Colon (tissue), 2 donors: ENCODE results near the gene PSD4.

ENCODE experiments used
- FAIRE-seq: peaks from 2 replicates; lab custom pipeline; 2012; peaks lifted over from hg19 to GRCh38; lab: Jason Lieb, UNC
- donor health status: control.
- donor health status: control.

Gene PSD4

DNA sequence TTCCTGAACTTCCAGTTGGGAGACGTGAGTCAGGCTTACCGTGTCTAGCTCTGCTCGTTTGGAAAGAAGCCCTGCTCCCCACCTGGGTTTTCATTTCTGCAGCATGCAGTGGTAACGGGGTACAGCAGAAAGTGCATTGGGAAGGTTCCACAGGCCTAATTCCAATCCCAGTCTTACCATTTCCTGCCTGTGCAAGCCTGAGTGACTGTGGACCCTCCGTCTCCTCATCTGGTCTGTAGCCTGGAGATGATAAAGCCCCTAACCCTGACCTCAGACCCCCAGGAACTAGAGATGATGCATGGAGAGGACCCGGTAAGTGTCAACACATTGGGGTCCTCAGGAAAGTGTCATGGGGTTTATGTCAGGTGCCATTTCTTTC, 5.8 kb upstream of the PSD4 start:
- no peak for FAIRE-seq

DNA sequence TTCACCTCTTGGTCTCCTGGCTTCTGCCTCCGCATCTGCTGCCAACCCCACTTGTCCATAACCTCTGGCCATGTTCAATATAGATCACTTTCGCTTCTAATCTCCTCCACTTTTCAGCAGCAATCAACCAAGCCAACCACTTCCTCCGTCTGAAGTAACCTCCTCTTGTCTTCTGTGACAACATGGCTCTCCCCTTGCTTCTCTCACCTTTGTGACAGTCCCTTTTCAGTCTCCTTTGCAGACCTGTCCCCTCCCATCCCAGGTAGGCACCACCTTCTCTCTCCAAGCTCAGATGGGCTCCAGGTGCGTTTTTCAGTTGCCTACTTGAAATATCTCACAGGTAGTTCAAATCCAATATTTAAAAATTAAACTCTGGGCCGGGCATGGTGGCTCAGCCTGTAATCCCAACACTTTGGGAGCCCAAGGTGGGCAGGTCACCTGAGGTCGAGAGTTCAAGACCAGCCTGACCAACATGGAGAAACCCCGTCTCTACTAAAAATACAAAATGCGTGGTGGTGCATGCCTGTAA, 4.7 kb upstream of the PSD4 start:
- FAIRE-seq = no peak

GRCh38 chr2:113169586-113169985, 4.2 kb upstream of the PSD4 start:
- FAIRE-seq = no peak

DNA sequence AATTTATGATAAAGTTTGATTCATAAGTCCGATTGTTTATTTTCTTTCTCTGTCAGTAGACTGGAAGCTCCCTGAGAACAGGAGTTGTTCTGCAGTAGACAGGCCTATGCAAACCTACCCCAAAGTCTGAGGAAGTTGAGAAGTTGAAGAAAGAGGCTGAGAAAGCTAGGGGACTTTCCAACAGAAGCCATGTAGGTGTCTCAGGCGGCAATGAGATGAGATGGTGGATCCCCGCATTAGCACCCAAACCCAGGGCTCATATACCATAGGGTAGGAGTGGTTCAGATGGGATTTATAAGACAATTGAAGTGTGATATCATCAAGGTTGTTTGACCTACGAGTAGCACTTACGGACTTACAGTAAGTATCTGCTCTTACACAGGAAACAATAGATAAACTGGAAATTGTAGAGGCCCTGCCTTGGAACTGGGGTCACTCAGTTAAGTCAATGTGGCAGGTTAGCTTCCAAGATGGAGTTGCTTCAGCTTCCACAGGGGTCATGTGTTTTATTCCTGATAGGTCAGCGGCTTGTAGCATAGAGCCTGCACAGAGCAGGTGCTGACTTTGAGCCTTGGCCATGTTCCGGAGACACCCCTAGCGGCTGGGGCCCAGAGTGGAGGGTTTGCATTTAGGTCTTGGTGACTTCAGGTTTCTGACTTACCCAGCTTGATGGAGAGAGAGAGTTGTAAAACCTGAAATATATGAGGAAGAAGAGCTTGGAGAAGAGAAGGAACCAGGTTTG, 2.3 kb upstream of the PSD4 start:
- FAIRE-seq = no peak

- no peak for FAIRE-seq
Measured at GRCh38 chr2:113172721-113173541, 840 bp upstream of the PSD4 start.

GRCh38 chr2:113174376-113174750, 592 bp downstream of the PSD4 start:
- FAIRE-seq = no peak

DNA sequence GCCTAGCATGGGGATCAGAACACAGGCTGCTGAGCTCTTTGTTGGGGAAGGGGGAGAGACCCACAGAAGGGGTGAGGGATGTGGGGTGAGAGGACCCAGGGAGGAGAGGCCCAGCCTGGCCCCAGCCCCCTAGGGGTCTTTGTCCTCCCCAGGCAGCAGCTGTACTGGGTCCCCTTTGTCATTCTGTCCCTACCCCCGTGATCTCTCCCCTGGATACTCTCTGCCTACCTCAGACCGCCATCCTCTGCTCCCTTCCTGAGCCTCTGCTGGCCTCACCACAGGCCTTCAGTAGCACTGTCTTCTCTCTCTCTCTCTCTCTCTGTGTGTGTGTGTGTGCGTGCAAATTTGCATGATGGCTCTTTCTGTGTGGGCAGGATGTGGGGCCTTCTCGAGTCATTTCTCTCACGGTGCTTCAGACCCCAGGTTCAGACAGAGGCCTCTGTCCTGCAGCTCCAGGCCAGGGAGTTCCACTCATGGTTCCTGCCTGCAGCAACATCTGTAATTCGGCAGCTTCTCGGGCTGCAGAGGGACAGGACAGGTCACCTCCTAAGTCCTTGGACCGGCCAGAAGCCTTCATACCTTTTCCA, 1.4 kb downstream of the PSD4 start:
- FAIRE-seq = no peak

DNA sequence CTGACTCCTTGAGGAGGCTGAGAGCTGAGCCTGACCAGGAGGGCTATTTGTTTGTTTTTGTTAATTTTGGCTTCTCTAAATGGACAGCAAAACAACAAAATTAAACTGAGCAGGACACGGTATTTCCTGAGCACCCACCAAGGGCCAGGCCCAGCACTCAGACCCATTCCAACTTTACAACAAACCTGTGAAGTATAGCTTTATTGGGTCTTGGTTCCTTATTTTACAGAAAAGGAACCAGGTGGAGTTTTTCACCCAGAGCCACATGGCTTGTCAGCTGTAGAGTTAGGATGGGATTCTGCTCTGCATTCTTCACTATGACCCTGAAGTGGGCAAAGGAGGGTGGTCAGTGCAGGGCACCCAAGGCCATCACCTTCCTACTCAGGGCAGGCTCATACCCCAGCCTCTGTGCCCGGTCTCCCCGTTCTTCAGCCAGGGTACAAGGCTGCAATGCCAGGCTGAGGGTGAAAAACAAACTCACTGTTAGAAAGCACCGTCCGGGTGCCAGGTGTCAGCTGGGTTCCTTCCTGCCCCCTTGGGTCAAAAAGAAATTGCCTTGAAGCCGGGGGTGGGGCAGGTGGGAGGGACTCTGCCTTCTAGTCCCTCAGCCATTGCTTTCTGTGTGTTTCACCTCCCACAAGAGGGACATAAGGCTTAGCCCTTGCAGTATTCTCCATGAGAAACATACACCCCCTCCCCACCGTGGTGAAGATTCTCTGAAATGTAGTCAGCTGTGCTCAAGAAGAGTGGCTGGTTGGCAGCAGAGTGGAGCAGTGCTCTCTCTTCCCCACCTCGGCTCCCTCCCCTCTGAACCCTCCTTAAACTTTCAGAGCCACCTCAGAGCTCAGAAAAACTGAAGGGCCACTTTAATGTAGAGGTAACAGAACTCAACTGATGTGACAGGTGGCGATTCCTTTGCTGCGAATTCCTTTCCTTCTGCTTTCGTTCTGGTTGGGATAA, 2.2 kb downstream of the PSD4 start:
- no peak for FAIRE-seq

- no peak for FAIRE-seq
Measured at GRCh38 chr2:113176696-113177355, 3.1 kb downstream of the PSD4 start.

GRCh38 chr2:113178069-113178746, 4.4 kb downstream of the PSD4 start:
- FAIRE-seq = no peak

GRCh38 chr2:113178891-113179290, 5.1 kb downstream of the PSD4 start:
- no peak for FAIRE-seq

- FAIRE-seq = no peak
Measured at GRCh38 chr2:113179446-113180045, 5.8 kb downstream of the PSD4 start.

- FAIRE-seq = no peak
Measured at GRCh38 chr2:113180131-113180946, 6.6 kb downstream of the PSD4 start.

DNA sequence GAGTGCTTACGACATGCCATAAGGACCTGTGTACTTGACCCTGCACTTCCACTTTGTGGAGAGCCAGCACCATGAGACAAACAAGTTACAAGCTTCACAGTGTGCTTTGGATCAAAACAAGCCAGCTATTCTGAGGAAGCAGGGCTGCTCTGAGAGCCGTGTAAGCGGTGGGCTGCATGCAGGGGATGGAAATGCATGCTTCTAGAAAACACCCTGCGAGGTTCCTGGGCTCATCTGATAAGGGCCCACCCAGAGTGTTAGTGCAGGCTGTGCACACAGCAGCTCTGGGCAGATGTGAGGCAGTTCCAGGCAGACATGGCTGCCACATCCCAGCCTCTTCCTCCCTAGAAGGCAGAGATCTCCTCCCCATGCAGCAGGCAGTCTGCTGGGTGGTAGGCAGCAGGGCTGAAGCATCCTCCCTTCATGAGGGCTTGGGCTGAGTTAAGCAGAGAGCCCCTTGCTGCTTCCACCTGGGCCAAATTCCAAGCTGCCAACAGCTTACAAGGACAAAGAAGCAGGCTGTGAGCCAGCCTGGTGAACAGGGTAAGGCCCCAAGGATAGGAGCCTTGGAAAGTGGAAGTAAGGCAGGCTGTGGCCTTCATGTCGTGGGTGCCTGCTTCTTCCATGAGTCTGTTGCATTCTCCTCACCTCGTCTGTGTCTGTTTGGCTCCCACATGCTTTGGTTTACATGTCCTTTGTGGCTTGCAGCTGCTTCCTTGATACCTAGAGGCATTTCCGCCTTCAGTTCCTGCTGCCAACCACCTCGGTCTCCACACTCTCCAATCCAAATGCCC, 7.7 kb downstream of the PSD4 start:
- FAIRE-seq = no peak

DNA sequence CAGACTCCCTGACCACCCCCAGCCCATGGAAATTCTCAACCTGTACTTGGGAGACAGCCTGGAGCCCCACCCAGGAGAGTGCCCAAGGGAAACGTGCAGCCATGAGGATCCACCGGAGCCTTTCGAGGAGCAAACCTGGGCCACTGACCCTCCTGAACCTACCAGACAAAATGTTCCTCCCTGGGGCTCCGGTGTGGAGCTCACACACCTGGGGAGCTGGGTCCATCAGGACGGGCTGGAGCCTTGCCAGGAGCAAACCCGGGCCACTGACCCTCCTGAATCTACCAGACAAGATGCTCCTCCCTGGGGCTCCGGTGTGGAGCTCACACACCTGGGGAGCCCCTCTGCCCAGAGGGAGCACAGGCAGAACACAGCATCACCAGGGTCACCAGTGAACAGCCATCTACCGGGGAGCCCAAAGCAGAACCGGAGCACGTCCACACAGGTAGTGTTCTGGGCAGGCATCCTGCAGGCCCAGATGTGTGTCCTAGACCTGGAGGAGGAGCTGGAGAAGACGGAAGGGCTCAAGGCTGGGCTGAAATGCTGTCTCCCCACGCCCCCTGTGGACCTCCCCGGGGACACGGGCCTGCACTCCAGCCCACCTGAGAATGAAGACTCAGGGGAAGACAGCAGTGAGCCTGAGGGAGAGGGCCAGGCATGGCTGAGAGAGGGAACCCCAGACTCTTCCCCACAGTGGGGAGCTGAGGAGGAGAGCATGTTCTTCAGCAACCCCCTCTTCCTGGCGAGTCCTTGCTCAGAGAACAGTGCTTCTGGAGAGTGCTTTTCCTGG, 8.9 kb downstream of the PSD4 start:
- no peak for FAIRE-seq

DNA sequence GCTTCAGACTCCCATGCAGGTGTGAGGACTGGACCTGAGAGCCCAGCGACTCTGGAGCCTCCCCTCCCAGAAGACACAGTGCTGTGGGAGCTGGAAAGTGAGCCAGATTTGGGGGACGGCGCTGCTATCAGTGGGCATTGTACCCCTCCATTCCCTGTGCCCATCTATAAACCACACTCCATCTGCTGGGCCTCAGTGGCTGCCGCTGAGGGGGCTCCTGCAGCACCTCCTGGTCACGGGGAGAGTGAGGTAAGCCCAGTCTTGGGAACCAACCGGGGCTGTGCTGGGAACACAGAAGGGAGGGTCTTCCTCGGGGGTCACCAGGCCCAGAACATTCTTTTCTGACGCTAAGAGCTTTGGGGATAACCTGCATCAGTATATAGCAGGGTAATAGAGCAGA, 9.5 kb downstream of the PSD4 start:
- no peak for FAIRE-seq

- FAIRE-seq = no peak
Measured at GRCh38 chr2:113183703-113184102, 9.9 kb downstream of the PSD4 start.
